H1 (cell line): ENCODE measurements around the gene PCDHA1. TPM values are rescaled to one million over a fixed set of nuclear protein-coding genes. Genes with fewer than 3 reads are reported as not detected.

Experiments
- ATF2 ChIP-seq: IDR thresholded peaks from 2 replicates; pipeline ENCODE4 v1.6.1; 2012; ENCODE audit warnings: low read length, inconsistent platforms
- RAD21 ChIP-seq, 2 experiments: IDR thresholded peaks in 1 of 2; conservative IDR thresholded peaks in 1 of 2; 2 replicates each; pipeline ENCODE4 v1.6.1; 2011; ENCODE audit warnings: low read depth in 2 of 2, low read length in 2 of 2, improper control_type of control experiment in 1 of 2, inconsistent platforms in 1 of 2, mild to moderate bottlenecking in 1 of 2, moderate library complexity in 1 of 2
- RBBP5 ChIP-seq: IDR thresholded peaks from 2 replicates; pipeline ENCODE4 v1.7.1; 2012; ENCODE audit warnings: low read depth, mild to moderate bottlenecking, inconsistent platforms, low read length, moderate library complexity, borderline replicate concordance
- RFX5 ChIP-seq: IDR thresholded peaks from 2 replicates; pipeline ENCODE4 v1.6.1; 2011; ENCODE audit warnings: low read depth, low read length, improper control_type of control experiment, borderline replicate concordance
- SRF ChIP-seq: IDR thresholded peaks from 2 replicates; pipeline ENCODE4 v1.6.1; 2011; ENCODE audit warnings: mild to moderate bottlenecking, low read depth, low read length, moderate library complexity
- TBP ChIP-seq: IDR thresholded peaks from 2 replicates; pipeline ENCODE4 v1.6.1; 2011; ENCODE audit warnings: low read depth, low read length, improper control_type of control experiment
- polyA plus RNA-seq, 7 experiments: library from polyadenylated mRNA; depleted of rRNA in 3 of 7; stranded (reverse) in 5 of 7; unstranded in 2 of 7; fragments of >200 nt in 5 of 7; fragments of 200-250 nt in 2 of 7; gene quantifications; 1 replicate in 5 of 7; 2 replicates in 1 of 7; 4 replicates in 1 of 7; pipeline versions ENCODE4 v1.2.1 to v1.2.3, GENCODE V29; 2011 to 2013; ENCODE audit warnings: missing spikeins in 2 of 7, mixed read lengths in 2 of 7
- total RNA-seq: library from RNA; stranded (reverse); fragmentation: NEBNext Ultra II Directional; extraction: Animal tissue kit (Norgen Biotek cat#: 25700); gene quantifications from 2 replicates; pipeline ENCODE4 v1.2.1, GENCODE V29; 2021

PCDHA1 gene
- total and polyA plus RNA-seq, 2 of the 8 experiments (the other 6 are each of a cell fraction or from before 2014, with no cell fraction given): 0.23 to 0.50 TPM

- TF ChIP-seq RBBP5 (no peak), SRF (no peak), RAD21 (IDR thresholded peaks at IDR 0.05 in 1 of 2, conservative IDR thresholded peaks at IDR 0.05 in 1 of 2; ENCODE audit: low read depth in 2 of 2, low read length in 2 of 2) (no peak), ATF2 (no peak), TBP (no peak), RFX5 (no peak)
Measured at GRCh38 chr5:140823475-140823874, 37.5 kb downstream of the PCDHA1 start (continued).
